Right lobe of liver (tissue), 4 donors: Measurements from ENCODE around the gene C3orf20.

Experiments used
- CTCF ChIP-seq, 4 donors: fragments of 200-600 bp in 3 of 4; fragments of 450-650 bp in 1 of 4; IDR thresholded peaks; one replicate each; pipeline versions ENCODE4 v1.5.1 to v1.8.0; 2016 to 2022; ENCODE audit warnings: antibody characterized with exemption in 4 of 4, mild to moderate bottlenecking in 2 of 4
- POLR2A ChIP-seq: fragments of 450-650 bp; IDR thresholded peaks from one replicate; pipeline ENCODE4 v1.6.1; 2017; ENCODE audit warnings: antibody characterized with exemption, mild to moderate bottlenecking
- donor health status: DM: no; HTN: no; CAD: no.
- donor health status: DM: no; HTN: no; CAD: no.
- donor health status: DM: no; HTN: yes; CAD: no.

GRCh38 chr3:14687360-14687759 lies 12.4 kb downstream of the C3orf20 start:
- no peak for TF ChIP-seq CTCF (IDR thresholded peaks at IDR 0.05)
- no peak for TF ChIP-seq POLR2A
